Thoracic aorta (tissue), 2 donors: ENCODE results near the gene IRAK2. TPM values are rescaled to one million over a fixed set of nuclear protein-coding genes. Genes with fewer than 3 reads are reported as not detected.
"Not testable (repeated sequence)": the region's sequence is repeated elsewhere in the genome, so short reads cannot be mapped to it uniquely, and the experiment has no call there.

Experiments
- ATAC-seq: fragments of 150-250 bp; one replicate; pipeline ENCODE4 v1.8.0; 2017; ENCODE audit warnings: low read depth; ENCODE audit not compliant: insufficient number of reproducible peaks, low FRiP score
- DNase-seq: peaks from one replicate; pipeline ENCODE4 v3.0.0-alpha.2; 2020; ENCODE audit warnings: low spot score
- H3K27ac ChIP-seq, 2 donors: fragments of 200-600 bp; sonication (generic); 1 replicate in 1 of 2; 2 replicates in 1 of 2; pipeline ENCODE4 v1.5.1; 2016; ENCODE audit warnings: mild to moderate bottlenecking in 2 of 2, moderate library complexity in 2 of 2
- H3K27me3 ChIP-seq: fragments of 200-600 bp; sonication (generic); replicated peaks from 2 replicates; pipeline ENCODE4 v1.6.0; 2016; ENCODE audit warnings: mild to moderate bottlenecking; ENCODE audit not compliant: insufficient read depth
- H3K36me3 ChIP-seq: fragments of 200-600 bp; sonication (generic); one replicate; pipeline ENCODE4 v1.5.1; 2016
- H3K4me1 ChIP-seq, 2 donors: fragments of 200-600 bp; sonication (generic); 1 replicate in 1 of 2; 2 replicates in 1 of 2; pipeline versions ENCODE4 v1.5.1 to v1.6.0; 2016; ENCODE audit warnings: low read depth in 2 of 2, mild to moderate bottlenecking in 1 of 2; ENCODE audit not compliant: control insufficient read depth in 1 of 2
- H3K4me3 ChIP-seq: fragments of 200-600 bp; sonication (generic); 2 replicates; pipeline ENCODE4 v1.5.1; 2016; ENCODE audit warnings: mild to moderate bottlenecking
- H3K9me3 ChIP-seq: fragments of 200-600 bp; sonication (generic); 2 replicates; pipeline ENCODE4 v1.5.1; 2016
- total RNA-seq, 2 donors: library from RNA; depleted of rRNA; stranded (reverse); fragments of >200 nt; gene quantifications; one replicate each; pipeline versions ENCODE4 v1.1.0 to v1.2.3, GENCODE V29; 2016
- TF ChIP-seq, protein P1 (sequence below): fragments of 200-600 bp; sonication (generic); IDR thresholded peaks from one replicate; pipeline ENCODE4 v1.5.1; 2019; ENCODE audit warnings: antibody characterized with exemption

IRAK2 gene
- total RNA-seq, 2 donors from 2014 or later, result 5.7 to 13.8 TPM

DNA sequence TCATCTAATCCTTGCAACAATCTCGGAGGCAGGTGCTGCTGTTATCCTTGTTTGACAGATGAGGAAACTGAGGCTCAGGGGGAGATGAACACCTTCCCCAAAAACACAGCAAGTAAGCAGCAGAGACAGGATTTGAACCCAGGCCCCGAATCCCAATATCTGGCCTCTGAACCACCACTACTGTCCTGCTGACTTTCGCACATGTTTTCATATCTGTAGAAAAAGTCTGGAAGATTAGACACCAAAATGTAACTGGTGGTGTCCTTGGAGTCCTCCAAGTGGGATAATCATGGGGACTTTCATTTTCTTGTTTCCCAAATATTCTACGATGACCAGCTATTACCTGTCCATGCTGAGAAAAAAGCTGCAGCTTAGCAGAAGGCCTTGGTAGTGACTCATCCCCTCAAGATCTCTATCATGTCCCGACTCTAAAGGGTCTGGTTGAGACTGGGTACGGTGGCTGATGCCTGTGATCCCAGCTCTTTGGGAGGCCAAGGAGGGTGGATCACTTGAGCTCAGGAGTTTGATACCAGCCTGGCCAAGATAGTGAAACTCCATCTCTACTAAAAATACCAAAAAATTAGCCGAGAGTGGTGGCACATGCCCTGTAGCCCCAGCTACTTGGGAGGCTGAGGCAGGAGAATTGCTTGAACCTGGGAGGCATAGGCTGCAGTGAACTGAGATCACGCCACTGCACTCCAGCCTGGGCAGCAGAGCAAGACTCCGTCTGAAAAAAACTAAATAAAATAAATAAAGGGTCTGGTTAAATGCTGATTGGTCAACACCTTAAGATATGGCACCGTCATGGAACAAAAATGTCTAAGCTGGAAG, 8.6 kb downstream of the IRAK2 start:
- H3K4me1 ChIP-seq, result peaks cover 13 to 21% of the 10 kb centered on the region in 2 donors
- DNase-seq (no peak), ATAC-seq (no peak)
- H3K36me3 ChIP-seq, result peaks cover 2% of the 10 kb centered on the region
- no peaks in the 10 kb centered on the region for H3K9me3 ChIP-seq
- no peaks in the 10 kb centered on the region for H3K27me3 ChIP-seq
- H3K27ac ChIP-seq, result peak overlapping the region; percentile 93 to 97
- peak overlapping the region; percentile 51 for H3K4me3 ChIP-seq
- TF ChIP-seq, protein P1, sequence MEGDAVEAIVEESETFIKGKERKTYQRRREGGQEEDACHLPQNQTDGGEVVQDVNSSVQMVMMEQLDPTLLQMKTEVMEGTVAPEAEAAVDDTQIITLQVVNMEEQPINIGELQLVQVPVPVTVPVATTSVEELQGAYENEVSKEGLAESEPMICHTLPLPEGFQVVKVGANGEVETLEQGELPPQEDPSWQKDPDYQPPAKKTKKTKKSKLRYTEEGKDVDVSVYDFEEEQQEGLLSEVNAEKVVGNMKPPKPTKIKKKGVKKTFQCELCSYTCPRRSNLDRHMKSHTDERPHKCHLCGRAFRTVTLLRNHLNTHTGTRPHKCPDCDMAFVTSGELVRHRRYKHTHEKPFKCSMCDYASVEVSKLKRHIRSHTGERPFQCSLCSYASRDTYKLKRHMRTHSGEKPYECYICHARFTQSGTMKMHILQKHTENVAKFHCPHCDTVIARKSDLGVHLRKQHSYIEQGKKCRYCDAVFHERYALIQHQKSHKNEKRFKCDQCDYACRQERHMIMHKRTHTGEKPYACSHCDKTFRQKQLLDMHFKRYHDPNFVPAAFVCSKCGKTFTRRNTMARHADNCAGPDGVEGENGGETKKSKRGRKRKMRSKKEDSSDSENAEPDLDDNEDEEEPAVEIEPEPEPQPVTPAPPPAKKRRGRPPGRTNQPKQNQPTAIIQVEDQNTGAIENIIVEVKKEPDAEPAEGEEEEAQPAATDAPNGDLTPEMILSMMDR, result no peak

DNA sequence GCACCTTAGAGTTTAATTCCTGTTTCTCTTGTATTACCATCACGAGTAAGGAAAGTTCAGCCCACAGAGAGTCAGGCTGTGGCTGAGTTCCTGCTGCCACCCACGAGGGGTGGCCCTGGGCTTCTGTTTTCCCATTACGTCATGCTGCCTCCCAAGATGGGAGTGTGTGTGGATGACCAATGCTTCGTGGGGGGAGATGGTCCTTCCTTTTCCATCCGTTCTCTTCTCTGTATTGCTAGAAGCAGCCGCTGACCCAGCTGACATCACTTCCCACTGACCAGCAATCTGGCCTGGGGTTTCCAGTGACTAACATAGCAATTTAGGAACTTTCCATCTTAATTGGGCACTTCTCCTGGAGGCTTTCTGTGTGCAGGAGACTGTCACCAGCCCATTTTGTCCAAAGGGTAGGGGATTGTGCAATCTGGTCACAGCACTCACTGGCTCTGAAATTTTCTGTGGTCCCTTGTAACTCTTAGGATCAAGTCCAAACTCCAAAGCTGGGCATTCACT, 9.3 kb downstream of the IRAK2 start:
- Histone ChIP-seq H3K4me3 (peak overlapping the region; percentile 51), H3K4me1 (peaks cover 13 to 21% of the 10 kb centered on the region in 2 donors), H3K27ac (peak overlapping the region; percentile 93 to 97), H3K9me3 (no peaks in the 10 kb centered on the region), H3K27me3 (no peaks in the 10 kb centered on the region), H3K36me3 (peaks cover 2% of the 10 kb centered on the region)
- ATAC-seq (peak; percentile 100), DNase-seq (peak; percentile 90)
- TF ChIP-seq, protein P1, result no peak

DNA sequence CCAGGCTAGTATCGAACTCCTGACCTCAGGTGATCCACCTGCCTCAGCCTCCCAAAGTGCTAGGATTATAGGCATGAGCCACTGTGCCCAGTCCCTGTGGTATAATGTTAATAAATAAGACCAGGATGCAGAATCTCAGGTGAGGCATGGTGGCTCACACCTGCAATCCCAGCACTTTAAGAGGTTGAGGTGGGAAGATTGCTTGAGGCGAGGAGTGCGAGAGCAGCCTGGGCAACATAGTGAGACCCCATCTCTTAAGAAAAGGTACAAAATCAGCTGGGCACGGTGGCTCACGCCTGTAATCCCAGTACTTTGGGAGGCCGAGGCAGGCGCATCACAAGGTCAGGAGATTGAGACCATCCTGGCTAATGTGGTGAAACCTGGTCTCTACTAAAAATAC, 10.6 kb downstream of the IRAK2 start:
- H3K4me1 ChIP-seq, result peaks cover 13 to 21% of the 10 kb centered on the region in 2 donors
- H3K27me3 ChIP-seq, H3K4me3 ChIP-seq, DNase-seq, H3K27ac ChIP-seq, H3K9me3 ChIP-seq, H3K36me3 ChIP-seq, ATAC-seq: not testable (repeated sequence)

DNA sequence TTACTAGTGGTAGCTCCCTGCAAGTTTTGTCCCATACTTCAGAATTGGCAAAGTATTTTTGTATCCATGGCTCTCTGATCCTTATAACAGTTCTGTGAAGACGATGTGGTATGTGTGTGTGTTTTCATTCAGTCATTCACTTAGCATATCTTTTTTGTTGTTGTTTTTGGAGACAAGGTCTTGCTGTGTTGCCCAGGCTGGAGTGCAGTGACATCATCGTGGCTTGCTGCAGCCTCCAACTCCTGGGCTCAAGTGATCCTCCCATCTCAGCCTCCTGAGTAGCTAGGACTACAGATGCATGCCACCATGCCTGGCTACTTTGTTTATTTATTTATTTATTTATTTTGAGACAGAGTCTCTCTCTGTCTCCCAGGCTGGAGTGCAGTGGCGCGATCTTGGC, 11.4 kb downstream of the IRAK2 start:
- H3K4me3 ChIP-seq, DNase-seq, H3K9me3 ChIP-seq, H3K27ac ChIP-seq, H3K27me3 ChIP-seq, ATAC-seq, H3K36me3 ChIP-seq: not testable (repeated sequence)
- peaks cover 13 to 21% of the 10 kb centered on the region in 2 donors for H3K4me1 ChIP-seq

DNA sequence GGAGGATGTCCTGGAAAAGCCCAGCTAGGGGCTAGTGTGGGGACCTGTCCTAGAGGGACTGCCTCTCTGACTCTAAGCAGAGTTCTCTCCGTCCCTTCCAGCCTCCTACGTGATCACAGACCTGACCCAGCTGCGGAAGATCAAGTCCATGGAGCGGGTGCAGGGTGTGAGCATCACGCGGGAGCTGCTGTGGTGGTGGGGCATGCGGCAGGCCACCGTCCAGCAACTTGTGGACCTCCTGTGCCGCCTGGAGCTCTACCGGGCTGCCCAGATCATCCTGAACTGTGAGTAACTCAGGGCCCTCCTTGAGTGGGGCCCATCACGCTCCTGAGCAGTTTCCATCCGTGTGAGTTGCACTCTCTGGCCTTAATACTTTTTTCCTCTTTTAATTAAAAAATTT, 13.0 kb downstream of the IRAK2 start:
- peaks cover 2% of the 10 kb centered on the region for H3K36me3 ChIP-seq
- TF ChIP-seq, protein P1, result no peak
- peaks cover 13 to 20% of the 10 kb centered on the region in 2 donors for H3K4me1 ChIP-seq
- ATAC-seq (no peak), DNase-seq (no peak)
- no peak overlapping the region for H3K27ac ChIP-seq
- H3K9me3 ChIP-seq, result no peaks in the 10 kb centered on the region
- no peaks in the 10 kb centered on the region for H3K27me3 ChIP-seq
- H3K4me3 ChIP-seq, result no peak overlapping the region

DNA sequence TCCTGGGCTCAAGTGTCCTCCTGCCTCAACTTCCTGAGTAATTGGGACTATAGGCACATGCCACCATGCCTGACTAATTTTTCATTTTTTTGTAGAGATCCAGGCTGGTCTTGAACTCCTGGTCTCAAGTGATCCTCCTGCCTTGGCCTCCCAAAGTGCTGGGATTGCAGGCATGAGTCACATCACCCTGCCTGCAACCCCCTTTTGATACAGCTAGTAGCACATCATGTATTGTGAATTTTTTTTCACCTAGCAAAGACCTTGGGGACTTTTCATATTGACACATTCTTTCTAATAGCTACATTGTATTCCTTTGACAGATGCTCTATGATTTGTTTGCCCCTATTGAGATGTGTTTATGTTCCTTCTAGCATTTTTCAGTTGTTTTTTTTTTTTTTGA, 14.2 kb downstream of the IRAK2 start:
- H3K36me3 ChIP-seq, result peaks cover 2% of the 10 kb centered on the region
- no peaks in the 10 kb centered on the region for H3K9me3 ChIP-seq
- H3K4me3 ChIP-seq, result no peak overlapping the region
- ATAC-seq (no peak), DNase-seq (no peak)
- TF ChIP-seq, protein P1, result no peak
- peaks cover 4 to 9% of the 10 kb centered on the region in 2 donors for H3K4me1 ChIP-seq
- H3K27ac ChIP-seq, result no peak overlapping the region
- H3K27me3 ChIP-seq, result no peaks in the 10 kb centered on the region
